Activated T-cell treated with anti-CD3 and anti-CD28 coated beads, Interleukin-2, amount 50 U/mL, for 24 hours (primary cell): ENCODE data around the gene SOX18.

ENCODE experiments used
- DNase-seq: peaks from one replicate; pipeline ENCODE4 v3.0.0-alpha.2; 2020
- H3K27ac Mint-ChIP-seq: 2 replicates; pipeline ENCODE4 v1.8.0; 2020; ENCODE audit warnings: mild to moderate bottlenecking, mixed read lengths
- H3K27me3 Mint-ChIP-seq: 2 replicates; pipeline ENCODE4 v1.8.0; 2020; ENCODE audit warnings: mixed read lengths
- H3K36me3 Mint-ChIP-seq: 2 replicates; pipeline ENCODE4 v1.8.0; 2020; ENCODE audit warnings: low read depth, mixed read lengths
- H3K4me1 Mint-ChIP-seq: 2 replicates; pipeline ENCODE4 v1.8.0; 2020; ENCODE audit warnings: low read depth, mixed read lengths
- H3K4me3 Mint-ChIP-seq: 2 replicates; pipeline ENCODE4 v1.8.0; 2020; ENCODE audit warnings: mild to moderate bottlenecking, moderate library complexity, mixed read lengths
- H3K9me3 Mint-ChIP-seq: 2 replicates; pipeline ENCODE4 v1.8.0; 2020; ENCODE audit warnings: mixed read lengths

Gene SOX18

DNA sequence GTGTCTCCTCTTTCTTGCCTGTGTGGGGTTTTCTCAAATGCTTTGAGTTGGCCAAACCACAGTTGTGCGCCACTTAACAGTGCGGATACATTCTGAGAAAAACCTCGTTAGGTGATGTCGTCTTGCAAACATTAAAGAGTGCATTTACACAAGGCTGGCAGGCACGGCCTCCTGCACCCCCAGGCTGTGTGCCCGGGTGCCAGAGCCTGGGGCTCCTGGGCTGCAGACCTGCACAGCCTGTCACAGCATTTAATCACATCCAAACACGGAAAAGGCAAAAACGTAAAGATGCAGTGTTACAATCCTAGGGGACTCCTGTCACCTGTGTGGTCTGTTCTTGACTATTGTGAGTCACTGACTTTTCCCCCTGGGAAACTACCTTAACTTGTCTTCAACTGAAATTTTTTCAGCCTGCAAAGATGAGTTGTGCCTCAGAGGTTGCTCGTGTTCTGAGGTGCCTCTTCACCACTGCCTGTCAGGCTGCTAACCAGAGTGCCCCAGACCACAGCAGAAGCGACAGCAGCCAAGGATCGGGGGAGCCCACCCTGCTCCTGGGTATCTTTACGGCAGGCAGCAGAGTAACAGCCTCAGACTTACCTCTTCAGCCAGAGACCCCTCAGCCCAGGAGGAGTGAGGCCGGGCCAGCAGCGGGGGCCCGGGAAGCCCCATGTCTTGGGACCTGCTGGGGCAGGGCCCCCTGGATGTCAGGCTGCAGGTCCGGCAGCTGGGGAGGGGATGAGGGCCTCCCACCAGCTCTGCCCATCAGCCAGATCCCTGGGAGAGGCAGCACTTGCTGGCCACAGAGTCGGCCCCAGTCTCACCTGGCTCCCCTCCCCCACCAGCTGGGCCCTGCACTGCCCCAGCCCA lies 14.1 kb downstream of the SOX18 start:
- Mint-ChIP-seq H3K27me3 (peaks cover 3% of the 10 kb centered on the region), H3K4me3 (peak overlapping the region; percentile 60), H3K4me1 (peaks cover 57% of the 10 kb centered on the region), H3K9me3 (no peaks in the 10 kb centered on the region), H3K36me3 (peaks cover 49% of the 10 kb centered on the region), H3K27ac (peak overlapping the region; percentile 95)
- peak; percentile 66 for DNase-seq

- peaks cover 3% of the 10 kb centered on the region for H3K27me3 Mint-ChIP-seq
- no peaks in the 10 kb centered on the region for H3K9me3 Mint-ChIP-seq
- H3K36me3 Mint-ChIP-seq: peaks cover 61% of the 10 kb centered on the region
- H3K4me3 Mint-ChIP-seq: no peak overlapping the region
- H3K27ac Mint-ChIP-seq: peak overlapping the region; percentile 95
- no peak for DNase-seq
- peaks cover 45% of the 10 kb centered on the region for H3K4me1 Mint-ChIP-seq
These were observed 15.4 kb downstream of the SOX18 start for GRCh38 chr20:64033981-64034493.

GRCh38 chr20:64032706-64033624 lies 16.5 kb downstream of the SOX18 start:
- Mint-ChIP-seq H3K9me3 (no peaks in the 10 kb centered on the region), H3K4me1 (peaks cover 44% of the 10 kb centered on the region), H3K27ac (peak overlapping the region; percentile 95), H3K27me3 (peaks cover 3% of the 10 kb centered on the region), H3K4me3 (no peak overlapping the region), H3K36me3 (peaks cover 71% of the 10 kb centered on the region)
- no peak for DNase-seq

- Mint-ChIP-seq H3K27me3 (no peaks in the 10 kb centered on the region), H3K27ac (no peak overlapping the region), H3K4me1 (peaks cover 35% of the 10 kb centered on the region), H3K9me3 (no peaks in the 10 kb centered on the region), H3K36me3 (peaks cover 82% of the 10 kb centered on the region), H3K4me3 (no peak overlapping the region)
- DNase-seq: no peak
These were observed 17.6 kb downstream of the SOX18 start for GRCh38 chr20:64031822-64032314.

DNA sequence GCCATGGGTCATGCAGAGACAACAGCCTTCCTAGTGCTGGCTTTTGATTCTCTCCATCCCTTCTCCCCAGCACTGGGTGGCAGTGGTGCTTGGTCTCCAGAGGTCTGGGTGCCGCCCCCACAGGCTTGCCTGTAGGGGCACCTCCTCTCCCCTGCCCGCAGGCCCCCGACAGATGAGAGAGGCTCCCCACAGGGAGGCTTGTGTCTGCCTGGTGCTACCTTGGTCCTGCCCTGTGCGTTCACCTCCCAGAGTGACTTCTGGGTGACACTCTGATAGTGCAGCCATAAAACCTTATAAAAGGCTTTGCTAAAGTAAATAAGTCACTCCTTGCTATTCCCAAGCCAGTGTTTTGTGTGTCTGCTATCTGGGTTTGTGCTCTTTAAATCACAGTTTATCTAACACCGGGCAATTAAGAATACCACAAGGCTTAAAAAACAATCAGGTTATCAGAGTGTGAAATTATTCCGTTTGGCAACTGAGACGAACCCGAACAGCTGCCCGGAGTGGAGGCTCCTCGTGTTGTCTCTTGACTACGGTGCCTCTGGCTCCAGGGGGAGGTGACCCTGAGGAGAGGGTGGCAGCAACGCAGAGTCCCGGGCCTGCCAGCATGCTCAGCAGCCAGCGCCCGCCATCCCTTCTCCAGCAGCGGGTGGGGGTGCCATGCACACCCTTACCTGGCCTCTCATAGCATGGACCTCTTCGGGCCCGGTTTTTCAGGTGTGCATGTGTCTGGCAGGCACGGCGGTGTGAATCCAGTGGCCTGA lies 18.9 kb downstream of the SOX18 start:
- H3K27ac Mint-ChIP-seq: peak overlapping the region; percentile 22
- no peaks in the 10 kb centered on the region for H3K27me3 Mint-ChIP-seq
- no peak for DNase-seq
- H3K4me1 Mint-ChIP-seq: peaks cover 22% of the 10 kb centered on the region
- H3K9me3 Mint-ChIP-seq: no peaks in the 10 kb centered on the region
- peaks cover 95% of the 10 kb centered on the region for H3K36me3 Mint-ChIP-seq
- H3K4me3 Mint-ChIP-seq: no peak overlapping the region

GRCh38 chr20:64029293-64030117 lies 19.9 kb downstream of the SOX18 start:
- no peak overlapping the region for H3K4me3 Mint-ChIP-seq
- no peak for DNase-seq
- H3K36me3 Mint-ChIP-seq: peaks cover 98% of the 10 kb centered on the region
- peaks cover 11% of the 10 kb centered on the region for H3K4me1 Mint-ChIP-seq
- H3K27me3 Mint-ChIP-seq: no peaks in the 10 kb centered on the region
- peak overlapping the region; percentile 26 for H3K27ac Mint-ChIP-seq
- H3K9me3 Mint-ChIP-seq: no peaks in the 10 kb centered on the region

DNA sequence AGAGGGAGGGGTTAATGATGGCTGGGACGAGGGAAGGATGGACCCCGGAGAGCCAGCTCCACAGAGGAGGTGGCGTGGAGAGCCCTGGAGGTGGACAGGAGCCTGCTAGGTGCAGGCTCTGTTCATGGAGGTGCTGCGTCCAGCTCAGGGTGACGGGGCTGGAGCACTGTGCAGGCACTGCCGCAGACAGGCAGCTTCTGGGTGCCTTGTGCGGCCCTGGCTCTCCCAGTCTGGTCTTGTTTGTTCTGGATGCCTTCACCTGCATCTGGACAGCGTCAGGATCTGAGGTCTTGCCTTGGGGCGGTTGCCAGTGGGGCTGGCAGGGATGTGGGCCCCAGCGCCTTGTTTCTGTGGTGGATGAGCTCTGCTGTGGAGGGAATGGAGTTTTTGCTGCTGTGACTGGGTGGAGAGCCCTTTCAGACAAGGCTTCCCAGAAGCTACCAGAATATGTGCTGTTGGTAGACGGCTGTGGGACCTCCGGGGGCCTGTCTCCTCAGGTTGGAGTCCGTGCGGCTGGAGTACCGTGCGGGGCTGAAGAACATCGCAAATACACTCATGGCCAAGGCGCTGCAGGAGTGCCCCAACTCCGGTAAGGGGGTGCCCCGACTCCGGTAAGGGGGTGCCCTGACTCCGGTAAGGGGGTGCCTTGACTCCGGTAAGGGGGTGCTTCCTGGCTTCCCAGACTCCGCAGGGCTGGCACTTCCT lies 21.3 kb downstream of the SOX18 start:
- Mint-ChIP-seq H3K36me3 (peaks cover 98% of the 10 kb centered on the region), H3K9me3 (no peaks in the 10 kb centered on the region), H3K4me3 (no peak overlapping the region), H3K27me3 (no peaks in the 10 kb centered on the region), H3K4me1 (peaks cover 1% of the 10 kb centered on the region), H3K27ac (no peak overlapping the region)
- no peak for DNase-seq

DNA sequence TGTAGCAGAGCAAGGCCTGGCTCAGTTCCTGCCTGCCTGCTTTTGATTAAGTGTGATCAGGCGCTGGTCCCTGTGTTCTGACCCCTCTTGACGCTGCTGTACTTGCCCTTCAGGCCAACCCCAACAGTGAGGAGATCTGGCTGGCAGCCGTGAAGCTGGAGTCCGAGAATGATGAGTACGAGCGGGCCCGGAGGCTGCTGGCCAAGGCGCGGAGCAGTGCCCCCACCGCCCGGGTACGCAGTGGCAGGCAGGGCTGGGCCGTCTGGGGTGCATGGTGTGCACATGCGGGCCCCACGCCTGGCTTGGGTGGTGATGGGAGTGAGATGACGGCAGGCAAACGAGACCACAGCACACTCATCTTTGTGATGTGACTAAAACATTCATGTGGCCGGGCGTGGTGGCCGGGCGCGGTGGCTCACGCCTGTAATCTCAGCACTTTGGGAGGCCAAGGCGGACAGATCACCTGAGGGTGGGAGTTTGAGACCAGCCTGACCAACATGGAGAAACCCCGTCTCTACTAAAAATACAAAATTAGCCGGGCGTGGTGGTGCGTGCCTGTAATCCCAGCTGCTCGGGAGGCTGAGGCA lies 23.5 kb downstream of the SOX18 start:
- Mint-ChIP-seq H3K4me1 (peaks cover 1% of the 10 kb centered on the region), H3K4me3 (no peak overlapping the region), H3K36me3 (peaks cover 98% of the 10 kb centered on the region), H3K27ac (no peak overlapping the region), H3K27me3 (no peaks in the 10 kb centered on the region), H3K9me3 (no peaks in the 10 kb centered on the region)
- no peak for DNase-seq

GRCh38 chr20:64025101-64025825 lies 24.2 kb downstream of the SOX18 start:
- DNase-seq: no peak
- Mint-ChIP-seq H3K4me1 (peaks cover 1% of the 10 kb centered on the region), H3K27me3 (no peaks in the 10 kb centered on the region), H3K4me3 (no peak overlapping the region), H3K27ac (peak overlapping the region; percentile 22), H3K36me3 (peaks cover 95% of the 10 kb centered on the region), H3K9me3 (no peaks in the 10 kb centered on the region)

DNA sequence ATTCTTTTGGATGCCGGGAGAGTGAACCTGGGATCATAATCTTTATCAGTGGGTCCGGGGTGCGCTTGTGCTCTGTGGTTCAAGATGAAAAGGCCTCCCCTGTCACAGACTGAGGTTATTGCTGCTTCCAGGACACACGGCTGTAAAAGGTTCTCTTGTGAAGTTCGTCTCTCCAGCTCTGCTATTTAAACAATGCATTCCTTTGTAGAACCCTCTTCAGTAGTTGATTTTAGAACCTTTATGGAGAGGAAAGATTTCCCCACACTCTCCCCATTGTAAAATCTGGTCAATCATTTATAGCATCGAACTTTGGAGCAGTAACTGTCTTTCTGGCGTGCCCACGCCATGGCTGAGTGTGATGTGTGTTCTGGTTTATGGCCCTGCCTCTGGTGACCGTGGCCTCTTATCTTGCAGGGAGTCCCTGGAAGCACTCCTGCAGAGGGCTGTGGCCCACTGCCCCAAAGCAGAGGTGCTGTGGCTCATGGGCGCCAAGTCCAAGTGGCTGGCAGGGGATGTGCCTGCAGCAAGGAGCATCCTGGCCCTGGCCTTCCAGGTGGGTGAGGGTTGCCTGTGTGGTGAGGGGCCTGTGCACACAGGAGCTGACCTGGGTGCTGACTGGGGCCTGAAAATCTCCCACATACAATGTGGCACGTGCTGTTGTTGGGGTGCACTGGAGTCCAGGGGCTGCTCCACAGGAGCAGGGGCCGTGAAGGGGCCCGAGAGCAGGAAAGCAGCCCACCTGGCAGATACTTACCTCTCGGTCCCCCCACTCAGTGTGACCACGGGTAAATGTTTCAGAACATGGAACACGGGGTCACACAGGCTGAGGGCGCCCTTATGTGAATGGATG lies 25.1 kb downstream of the SOX18 start:
- no peak for DNase-seq
- Mint-ChIP-seq H3K27ac (no peak overlapping the region), H3K4me1 (peaks cover 1% of the 10 kb centered on the region), H3K9me3 (no peaks in the 10 kb centered on the region), H3K4me3 (no peak overlapping the region), H3K27me3 (no peaks in the 10 kb centered on the region), H3K36me3 (peaks cover 94% of the 10 kb centered on the region)

DNA sequence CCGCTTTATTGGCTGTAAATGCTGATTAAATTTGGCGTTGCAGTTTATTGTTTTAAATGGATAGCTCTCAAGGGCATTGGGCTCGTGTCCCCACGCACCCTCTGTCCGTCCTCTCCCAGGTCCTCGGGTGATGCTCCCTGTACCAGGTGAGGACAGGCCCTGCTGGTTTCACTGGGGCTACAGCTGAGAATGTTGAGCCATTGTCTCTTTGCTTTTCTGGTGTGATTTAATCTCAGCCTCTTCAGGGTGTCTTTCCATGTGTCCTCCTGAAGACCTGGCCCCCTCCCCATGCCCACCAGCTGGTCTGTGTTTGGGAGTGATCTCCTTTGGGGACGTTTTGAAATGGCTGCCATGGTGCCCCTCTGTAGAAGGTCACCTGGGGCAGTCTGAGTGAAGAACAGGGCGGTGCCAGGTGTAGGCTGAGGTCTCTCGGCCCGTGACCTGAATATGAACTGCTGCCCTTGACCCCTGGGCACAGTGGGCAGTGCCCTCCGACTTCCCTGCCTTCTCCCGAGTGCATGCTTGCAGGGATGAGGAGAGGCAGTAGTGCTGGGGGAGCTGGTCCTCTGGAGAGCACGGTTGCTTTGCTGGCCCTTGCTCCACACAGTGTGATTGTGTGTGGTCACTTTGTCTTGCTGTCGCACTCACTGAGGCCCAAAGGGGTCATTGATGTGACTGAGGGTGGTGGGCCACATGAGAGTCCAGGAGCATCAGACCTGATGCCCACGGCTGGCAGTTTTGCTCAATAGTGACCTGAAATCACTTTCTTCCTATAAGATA lies 25.9 kb downstream of the SOX18 start:
- H3K27me3 Mint-ChIP-seq: no peaks in the 10 kb centered on the region
- H3K9me3 Mint-ChIP-seq: no peaks in the 10 kb centered on the region
- no peak for DNase-seq
- peaks cover 1% of the 10 kb centered on the region for H3K4me1 Mint-ChIP-seq
- peaks cover 94% of the 10 kb centered on the region for H3K36me3 Mint-ChIP-seq
- no peak overlapping the region for H3K4me3 Mint-ChIP-seq
- H3K27ac Mint-ChIP-seq: no peak overlapping the region
